Heart left ventricle (tissue), 16 donors: ENCODE measurements around the gene CEBPZOS. TPM values are rescaled to one million over a fixed set of nuclear protein-coding genes. Genes with fewer than 3 reads are reported as not detected.

Experiments
- ATAC-seq, 4 donors: fragments of 200-7000 bp; cut with Tn5 transposase; one replicate each; pipeline ENCODE4 v1.9.1; 2020 to 2022; ENCODE audit warnings: moderate library complexity in 4 of 4, mild to moderate bottlenecking in 3 of 4, moderate number of reproducible peaks in 1 of 4
- DNase-seq, 5 donors: peaks; one replicate each; pipeline ENCODE4 v3.0.0-alpha.2; 2020
- H3K27ac ChIP-seq, 12 donors: fragments of 200-600 bp; sonication (generic) in 4 of 12; one replicate each; pipeline versions ENCODE4 v1.5.0 to v1.8.0; 2016 to 2022; ENCODE audit warnings: mild to moderate bottlenecking in 2 of 12
- H3K27me3 ChIP-seq, 9 donors: fragments of 200-600 bp; sonication (generic) in 2 of 9; one replicate each; pipeline versions ENCODE4 v1.5.1 to v1.8.0; 2016 to 2022; ENCODE audit warnings: mild to moderate bottlenecking in 3 of 9
- H3K36me3 ChIP-seq, 9 donors: fragments of 200-600 bp; sonication (generic) in 2 of 9; one replicate each; pipeline versions ENCODE4 v1.5.0 to v1.8.0; 2018 to 2022; ENCODE audit warnings: mild to moderate bottlenecking in 2 of 9
- H3K4me1 ChIP-seq, 12 donors: fragments of 200-600 bp; sonication (generic) in 4 of 12; one replicate each; pipeline versions ENCODE4 v1.5.0 to v1.8.0; 2016 to 2022; ENCODE audit warnings: mild to moderate bottlenecking in 3 of 12
- H3K4me3 ChIP-seq, 12 donors: fragments of 200-600 bp; sonication (generic) in 4 of 12; one replicate each; pipeline versions ENCODE4 v1.5.0 to v1.8.0; 2017 to 2022; ENCODE audit warnings: mild to moderate bottlenecking in 9 of 12, moderate library complexity in 4 of 12
- H3K9me3 ChIP-seq, 12 donors: fragments of 200-600 bp; sonication (generic) in 4 of 12; one replicate each; pipeline versions ENCODE4 v1.5.0 to v1.8.0; 2016 to 2022; ENCODE audit warnings: mild to moderate bottlenecking in 1 of 12
- CTCF ChIP-seq, 12 donors: fragments of 200-600 bp; sonication (generic) in 4 of 12; IDR thresholded peaks; one replicate each; pipeline versions ENCODE4 v1.5.0 to v1.8.0; 2018 to 2022; ENCODE audit warnings: antibody characterized with exemption in 12 of 12, mild to moderate bottlenecking in 5 of 12
- POLR2A ChIP-seq, 2 donors: fragments of 450-650 bp; IDR thresholded peaks; one replicate each; pipeline ENCODE4 v1.6.1; 2017; ENCODE audit warnings: antibody characterized with exemption in 2 of 2, mild to moderate bottlenecking in 2 of 2, moderate library complexity in 2 of 2
- WGBS, 4 donors: extraction: QIAGEN DNeasy Blood & Tissue Kit in 2 of 4; methylation state at CpG; one replicate each; pipeline versions ENCODE4 v1.1.5 to v1.1.7; 2013 to 2018; 5-methylcytosine and 5-hydroxymethylcytosine counted together
- intact Hi-C, 10 donors: fragments of 100-400 bp; cut with DNase I; formaldehyde crosslinking; loops; one replicate each; pipeline versions ENCODE4 v1.11.1 to v1.14.2; 2022
- polyA plus RNA-seq, 2 donors: library from polyadenylated mRNA; stranded (reverse); fragments of 200-250 nt; gene quantifications; one replicate each; pipeline ENCODE4 v1.2.3, GENCODE V29; 2013
- total RNA-seq, 9 donors: library from RNA; depleted of rRNA in 2 of 9; stranded (reverse); fragments of >200 nt in 2 of 9; fragmentation: NEBNext Ultra II Directional in 3 of 9; extraction: Animal tissue kit (Norgen Biotek cat#: 25700) in 3 of 9; gene quantifications; one replicate each; pipeline versions ENCODE4 v1.1.0 to v1.2.4, GENCODE V29; 2016 to 2023
- donor health status: ischemic (EF 13 %, LVEDD 7.1; RV severe dilation, severe dysfunction).
- donor health status: healthy with polysubstance abuse.
- donor health status: DM: no; HTN: yes; CAD: no.
- donor health status: DM: no; HTN: no; CAD: no.
- donor health status: ischemic (EF 25% LVEDD 6.9; RV normal size, moderate dysfunction).
- donor health status: ischemic (EF 25% LVEDD 5.7; RV mildly dilated, moderate dysfunction).
- donor health status: healthy.
- donor health status: DM: yes; HTN: yes; CAD: no.
- donor health status: ischemic (EF 35%, LVEDD 5.7; RV mildly dilated, moderate dysfunction).
- donor health status: nonischemic (EF 11% LVEDD 7.7; RV severe dilation, severe dysfunction).
- donor health status: DM: yes; HTN: yes; CAD: no.
- donor health status: PGD.
- donor health status: ischemic (EF 29% LVEDD 5.4; RV normal size, mild dysfunction).
- donor health status: nonischemic (EF 23%, LVEDD 6.1; RV moderate dilation, normal function).

The CEBPZOS gene
- total and polyA plus RNA-seq, 11 donors, result 32.1 to 118 (median 54.2) TPM

- WGBS, 4 donors, result 91 to 95% (median 93%) methylated on average over 4 of the region's 4 CpGs
- TF ChIP-seq CTCF (IDR thresholded peaks at IDR 0.05), result no peak
- no peak for TF ChIP-seq POLR2A (IDR thresholded peaks at IDR 0.05)
- Histone ChIP-seq H3K9me3 (no peaks in the 10 kb centered on the region), H3K36me3 (peaks cover 0 to 50% (median 41%) of the 10 kb centered on the region in 9 donors), H3K4me1 (peaks cover 0 to 46% (median 23%) of the 10 kb centered on the region in 12 donors), H3K4me3 (no peak overlapping the region), H3K27me3 (no peaks in the 10 kb centered on the region), H3K27ac (no peak overlapping the region)
- ATAC-seq (no peak), DNase-seq (no peak)
- intact Hi-C loops, result no loop called here
Measured at GRCh38 chr2:37226863-37227262, 30.6 kb downstream of the CEBPZOS start.

- Histone ChIP-seq H3K36me3 (peaks cover 0 to 31% (median 27%) of the 10 kb centered on the region in 9 donors), H3K4me1 (peaks cover 9 to 59% (median 36%) of the 10 kb centered on the region in 12 donors), H3K9me3 (no peaks in the 10 kb centered on the region), H3K4me3 (no peak overlapping the region), H3K27me3 (no peaks in the 10 kb centered on the region), H3K27ac (no peak overlapping the region)
- ATAC-seq, result no peak
- WGBS, 4 donors, result 92 to 99% (median 97%) methylated on average over 3 of the region's 3 CpGs
- DNase-seq, result no peak
- TF ChIP-seq POLR2A (IDR thresholded peaks at IDR 0.05) (no peak), CTCF (IDR thresholded peaks at IDR 0.05) (no peak)
- intact Hi-C loops, result no loop called here
Measured at GRCh38 chr2:37228788-37229187, 32.5 kb downstream of the CEBPZOS start.

- TF ChIP-seq POLR2A (IDR thresholded peaks at IDR 0.05), result no peak
- TF ChIP-seq CTCF (IDR thresholded peaks at IDR 0.05), result no peak
- whole genome bisulfite sequencing, 4 donors, result 0 to 2% (median 2%) methylated on average over 8 of the region's 8 CpGs
- Histone ChIP-seq H3K9me3 (no peaks in the 10 kb centered on the region), H3K27ac (peak overlapping the region in 11 of 12 donors; percentile 85 to 96 (median 93)), H3K4me1 (peaks cover 9 to 46% (median 34%) of the 10 kb centered on the region in 12 donors), H3K4me3 (peak overlapping the region; percentile 64 to 94 (median 86)), H3K27me3 (no peaks in the 10 kb centered on the region), H3K36me3 (peaks cover 0 to 30% (median 26%) of the 10 kb centered on the region in 9 donors)
- ATAC-seq, result no peak
- intact Hi-C loops, result loop anchor here in 1 of 10 donors (5.0 kb wide), 1 partner anchor 33 kb away; the partner anchor contains the start of gene CEBPZOS
- DNase-seq, result no peak
Measured at GRCh38 chr2:37230581-37230980, 34.3 kb downstream of the CEBPZOS start.

GRCh38 chr2:37231241-37232130, 35.2 kb downstream of the CEBPZOS start, which contains the start of the genes CEBPZ and NDUFAF7:
Gene CEBPZ (minus strand): TSS chr2:37231596. CDS start chr2:37231567, 29 bp downstream.
Gene NDUFAF7 (plus strand): TSS chr2:37231658. CDS start chr2:37231706, 48 bp downstream.
- Histone ChIP-seq H3K4me3 (peak within 1 kb of the TSS; percentile 64 to 94 (median 86)), H3K9me3 (no peaks in the 10 kb centered on the region), H3K4me1 (peaks cover 9 to 42% (median 33%) of the 10 kb centered on the region in 12 donors), H3K27ac (peak within 1 kb of the TSS; percentile 83 to 96 (median 91)), H3K36me3 (peaks cover 0 to 36% (median 28%) of the 10 kb centered on the region in 9 donors), H3K27me3 (no peaks in the 10 kb centered on the region)
- DNase-seq (peak; percentile 90 to 94 (median 92)), ATAC-seq (peak; percentile 95 to 99 (median 98))
- intact Hi-C loops, result loop anchor here in 1 of 10 donors (5.0 kb wide), 1 partner anchor 34 kb away; the partner anchor contains the start of gene CEBPZOS
- 0 to 1% (median 0%) methylated on average over 41 to 73 of the region's 73 CpGs for WGBS, 4 donors
- peak in 1 of 2 donors; percentile 68 for TF ChIP-seq POLR2A (IDR thresholded peaks at IDR 0.05)
- no peak for TF ChIP-seq CTCF (IDR thresholded peaks at IDR 0.05)
